B cell (primary cell): ENCODE measurements around the gene AP1M2. TPM values are rescaled to one million over a fixed set of nuclear protein-coding genes. Genes with fewer than 3 reads are reported as not detected.

Experiments
- ATAC-seq: fragments of 200-7000 bp; cut with Tn5 transposase; one replicate; pipeline ENCODE4 v1.10.0; 2021; ENCODE audit warnings: low read depth, mild to moderate bottlenecking, moderate number of reproducible peaks, moderate library complexity
- CTCF ChIA-PET: fragments of 350-600 bp; sonication (Branson Sonifier 250); formaldehyde crosslinking; loops from one replicate; lab custom pipeline; 2021; ENCODE audit warnings: antibody characterized with exemption, inconsistent platforms; lab: Charles Lee
- POLR2A ChIA-PET: fragments of 350-600 bp; sonication (Branson Sonifier 250); formaldehyde crosslinking; loops from one replicate; lab custom pipeline; 2021; ENCODE audit warnings: antibody characterized with exemption; lab: Charles Lee
- DNase-seq: peaks from one replicate; pipeline ENCODE4 v3.0.0; 2013
- H2AFZ ChIP-seq: 2 replicates; pipeline ENCODE4 v1.6.1; 2012; ENCODE audit warnings: mild to moderate bottlenecking, low read depth, low read length; ENCODE audit not compliant: insufficient read depth, poor library complexity, severe bottlenecking
- H3K27ac ChIP-seq, 2 donors: 1 replicate in 1 of 2; 2 replicates in 1 of 2; pipeline ENCODE4 v1.5.1; 2012 to 2013; ENCODE audit warnings: low read length in 2 of 2, mild to moderate bottlenecking in 2 of 2, moderate library complexity in 1 of 2
- H3K27me3 ChIP-seq, 4 experiments: fragments of 200-600 bp in 1 of 4; sonication (generic) in 1 of 4; replicated peaks in 1 of 4; 1 replicate in 2 of 4; 2 replicates in 2 of 4; pipeline versions ENCODE4 v1.6.1 to v1.7.0; 2013 to 2016; ENCODE audit warnings: low read length in 3 of 4, mild to moderate bottlenecking in 2 of 4, mixed read lengths in 1 of 4, moderate library complexity in 1 of 4; ENCODE audit not compliant: insufficient read depth in 4 of 4, control insufficient read depth in 3 of 4; ENCODE audit errors: control extremely low read depth in 1 of 4
- H3K36me3 ChIP-seq, 2 experiments: replicated peaks in 1 of 2; 1 replicate in 1 of 2; 2 replicates in 1 of 2; pipeline versions ENCODE4 v1.6.1 to v1.7.1; 2013; ENCODE audit warnings: low read length in 1 of 2; ENCODE audit not compliant: insufficient read depth in 2 of 2, control insufficient read depth in 1 of 2; ENCODE audit errors: control extremely low read depth in 1 of 2, extremely low read depth in 1 of 2
- H3K4me1 ChIP-seq, 2 donors: fragments of 200-600 bp in 1 of 2; sonication (generic) in 1 of 2; 1 replicate in 1 of 2; 2 replicates in 1 of 2; pipeline versions ENCODE4 v1.5.1 to v1.6.1; 2013 to 2017; ENCODE audit warnings: low read length in 2 of 2; ENCODE audit not compliant: control insufficient read depth in 2 of 2, insufficient read depth in 2 of 2
- H3K4me2 ChIP-seq: replicated peaks from 2 replicates; pipeline ENCODE3; 2012; ENCODE audit warnings: mild to moderate bottlenecking, low read depth, low read length; ENCODE audit not compliant: poor library complexity, severe bottlenecking
- H3K4me3 ChIP-seq, 5 experiments: fragments of 200-600 bp in 1 of 5; sonication (generic) in 1 of 5; 1 replicate in 3 of 5; 2 replicates in 2 of 5; pipeline versions ENCODE4 v1.5.1 to v1.7.0; 2011 to 2016; ENCODE audit warnings: low read length in 4 of 5, mild to moderate bottlenecking in 4 of 5, low read depth in 2 of 5, control low read depth in 1 of 5, moderate library complexity in 1 of 5; ENCODE audit not compliant: insufficient read depth in 1 of 5; ENCODE audit errors: control extremely low read depth in 1 of 5, extremely low read depth in 1 of 5
- H3K79me2 ChIP-seq: fragments of 200-600 bp; sonication (generic); one replicate; pipeline ENCODE4 v1.6.0; 2016; ENCODE audit warnings: low read length; ENCODE audit not compliant: control insufficient read depth, insufficient read depth
- H3K9ac ChIP-seq: fragments of 200-600 bp; sonication (generic); 2 replicates; pipeline ENCODE4 v1.6.1; 2017; ENCODE audit warnings: mild to moderate bottlenecking, low read length, moderate library complexity
- H3K9me3 ChIP-seq, 3 donors: one replicate each; pipeline versions ENCODE4 v1.6.1 to v1.7.1; 2013; ENCODE audit warnings: low read length in 2 of 3; ENCODE audit not compliant: control insufficient read depth in 2 of 3, insufficient read depth in 1 of 3; ENCODE audit errors: control extremely low read depth in 1 of 3
- H4K20me1 ChIP-seq: 2 replicates; pipeline ENCODE4 v1.6.0; 2012; ENCODE audit warnings: mild to moderate bottlenecking, low read length; ENCODE audit not compliant: insufficient read depth, control insufficient read depth, poor library complexity, severe bottlenecking
- H3K27ac Mint-ChIP-seq: one replicate; pipeline ENCODE4 v1.8.0; 2021; ENCODE audit warnings: mixed read lengths
- H3K27me3 Mint-ChIP-seq: one replicate; pipeline ENCODE4 v1.8.0; 2021; ENCODE audit warnings: mixed read lengths
- H3K4me1 Mint-ChIP-seq: one replicate; pipeline ENCODE4 v1.8.0; 2021; ENCODE audit warnings: mixed read lengths
- H3K4me3 Mint-ChIP-seq: one replicate; pipeline ENCODE4 v1.8.0; 2021; ENCODE audit warnings: mixed read lengths
- H3K9me3 Mint-ChIP-seq: one replicate; pipeline ENCODE4 v1.8.0; 2022; ENCODE audit warnings: mixed read lengths; ENCODE audit not compliant: insufficient read depth
- CTCF ChIP-seq: fragments of 200-600 bp; IDR thresholded peaks from one replicate; pipeline ENCODE4 v1.8.0; 2022; ENCODE audit warnings: antibody characterized with exemption, mild to moderate bottlenecking
- EZH2 ChIP-seq: IDR thresholded peaks from 2 replicates; pipeline ENCODE4 v1.6.1; 2012; ENCODE audit warnings: borderline replicate concordance, low read depth, mild to moderate bottlenecking, moderate library complexity, low read length; ENCODE audit not compliant: insufficient read depth, poor library complexity, severe bottlenecking
- WGBS: methylation state at CpG from one replicate; pipeline ENCODE4 v1.1.5; 2013; ENCODE audit warnings: missing lambda C conversion rate; ENCODE audit not compliant: insufficient coverage; 5-methylcytosine and 5-hydroxymethylcytosine counted together
- intact Hi-C: fragments of 100-400 bp; cut with micrococcal nuclease; formaldehyde crosslinking; loops from one replicate; pipeline ENCODE4 v1.10.0; 2022
- polyA plus RNA-seq: library from polyadenylated mRNA; depleted of rRNA; stranded (reverse); fragments of >200 nt; gene quantifications from 2 replicates; pipeline ENCODE4 v1.2.3, GENCODE V29; 2012
- total RNA-seq, 2 donors: library from RNA; stranded (reverse); fragments of 120-200 nt in 1 of 2; gene quantifications; 1 replicate in 1 of 2; 2 replicates in 1 of 2; pipeline versions ENCODE4 v1.2.3 to v1.2.4, GENCODE V29; 2013 to 2022

The AP1M2 gene
- total and polyA plus RNA-seq, 2 donors (not counting 1 experiment from before 2014, with no cell fraction given) = not detected

GRCh38 chr19:10553943-10554381 lies 33.1 kb downstream of the AP1M2 start:
- peak; percentile 78 for ATAC-seq
- peaks cover 7 to 77% of the 10 kb centered on the region in 2 experiments for H3K36me3 ChIP-seq
- peak overlapping the region; percentile 55 for H3K4me2 ChIP-seq
- peaks cover 15% of the 10 kb centered on the region for H3K79me2 ChIP-seq
- ChIA-PET CTCF (interaction anchor here (0.6 to 2.2 kb wide), 12 partner anchors 11 to 163 kb away, joined by 3 to 14 read pairs (median 7); partner anchors contain the start of genes CDC37, CDKN2D and KRI1), POLR2A (interaction anchor here (0.5 to 2.6 kb wide), 10 partner anchors 8 to 291 kb away, joined by 3 to 15 read pairs (median 4); partner anchors contain the start of genes ATG4D, CDKN2D and KRI1)
- H3K4me1 ChIP-seq = peaks cover 37 to 44% of the 10 kb centered on the region in 2 donors
- intact Hi-C loops = loop anchor here (1.0 kb wide), 1 partner anchor 11 kb away; no protein-coding TSS in a partner anchor
- no peaks in the 10 kb centered on the region for H3K27me3 ChIP-seq
- peaks cover 23% of the 10 kb centered on the region for H4K20me1 ChIP-seq
- peaks cover 0 to 5% (median 0%) of the 10 kb centered on the region in 3 donors for H3K9me3 ChIP-seq
- Mint-ChIP-seq H3K9me3 (no peaks in the 10 kb centered on the region), H3K4me3 (peak overlapping the region; percentile 68), H3K27ac (peak overlapping the region; percentile 97), H3K27me3 (no peaks in the 10 kb centered on the region), H3K4me1 (peaks cover 34% of the 10 kb centered on the region)
- H3K27ac ChIP-seq = peak overlapping the region; percentile 58 to 81
- H3K9ac ChIP-seq = peak overlapping the region; percentile 19
- H2AFZ ChIP-seq = peak overlapping the region; percentile 38
- peak overlapping the region in 1 of 5 experiments; percentile 24 for H3K4me3 ChIP-seq
- DNase-seq = peak; percentile 79
- no peak for TF ChIP-seq EZH2
- no peak for TF ChIP-seq CTCF
- 4% methylated on average over 12 of the region's 12 CpGs for WGBS

- H3K27me3 Mint-ChIP-seq = no peaks in the 10 kb centered on the region
- H3K9me3 ChIP-seq = peaks cover 0 to 5% (median 0%) of the 10 kb centered on the region in 3 donors
- H3K36me3 ChIP-seq = peaks cover 7 to 81% of the 10 kb centered on the region in 2 experiments
- TF ChIP-seq EZH2 = no peak
- no peak for TF ChIP-seq CTCF
- H3K79me2 ChIP-seq = peaks cover 19% of the 10 kb centered on the region
- H3K4me1 ChIP-seq = peaks cover 37 to 44% of the 10 kb centered on the region in 2 donors
- H3K27ac Mint-ChIP-seq = peak overlapping the region; percentile 97
- peak overlapping the region in 1 of 5 experiments; percentile 24 for H3K4me3 ChIP-seq
- CTCF ChIA-PET = interaction anchor here (0.6 to 2.2 kb wide), 11 partner anchors 10 to 162 kb away, joined by 3 to 14 read pairs (median 7); partner anchors contain the start of genes CDC37, CDKN2D and KRI1
- H3K9ac ChIP-seq = peak overlapping the region; percentile 19
- H3K27ac ChIP-seq = peak overlapping the region; percentile 58 to 81
- peaks cover 34% of the 10 kb centered on the region for H3K4me1 Mint-ChIP-seq
- peaks cover 22% of the 10 kb centered on the region for H4K20me1 ChIP-seq
- WGBS = 12% methylated on average over 9 of the region's 13 CpGs
- no peak overlapping the region for H2AFZ ChIP-seq
- intact Hi-C loops = no loop called here
- ATAC-seq (no peak), DNase-seq (no peak)
- POLR2A ChIA-PET = interaction anchor here (0.5 to 2.6 kb wide), 10 partner anchors 9 to 216 kb away, joined by 3 to 15 read pairs (median 5); partner anchors contain the start of genes ATG4D, CDKN2D and KRI1
- peak overlapping the region; percentile 55 for H3K4me2 ChIP-seq
- no peaks in the 10 kb centered on the region for H3K9me3 Mint-ChIP-seq
- peak overlapping the region; percentile 68 for H3K4me3 Mint-ChIP-seq
- H3K27me3 ChIP-seq = no peaks in the 10 kb centered on the region
Measured at GRCh38 chr19:10553087-10553667, 33.9 kb downstream of the AP1M2 start.
